Kidney epithelial cell (primary cell): ENCODE measurements around the gene CPLX4. TPM values are rescaled to one million over a fixed set of nuclear protein-coding genes. Genes with fewer than 3 reads are reported as not detected.

ENCODE experiments used
- DNase-seq: peaks from one replicate; pipeline ENCODE4 v3.0.0-alpha.2; 2010; ENCODE audit warnings: low read depth
- H3K27me3 ChIP-seq: 2 replicates; pipeline ENCODE4 v1.6.0; 2011; ENCODE audit warnings: low read length; ENCODE audit not compliant: control insufficient read depth, insufficient read depth
- H3K36me3 ChIP-seq: 2 replicates; pipeline ENCODE4 v1.5.1; 2011; ENCODE audit warnings: low read length; ENCODE audit not compliant: control insufficient read depth, insufficient read depth
- H3K4me3 ChIP-seq: 2 replicates; pipeline ENCODE4 v1.5.1; 2011; ENCODE audit warnings: low read depth, mild to moderate bottlenecking, control low read depth, low read length
- total RNA-seq: library from RNA; depleted of rRNA; stranded (reverse); fragments of >200 nt; gene quantifications from 2 replicates; pipeline ENCODE4 v1.2.3, GENCODE V29; 2015
- TF ChIP-seq, protein P1 (sequence below): IDR thresholded peaks from 2 replicates; pipeline ENCODE4 v1.5.1; 2011; ENCODE audit warnings: mild to moderate bottlenecking, moderate library complexity, low read length, control low read depth, inconsistent platforms; ENCODE audit not compliant: insufficient read depth, poor library complexity, severe bottlenecking

CPLX4 gene
- total RNA-seq, 1 donor from 2014 or later, result not detected

- H3K27me3 ChIP-seq, result no peaks in the 10 kb centered on the region
- H3K4me3 ChIP-seq, result no peak overlapping the region
- DNase-seq, result no peak
- no peaks in the 10 kb centered on the region for H3K36me3 ChIP-seq
- TF ChIP-seq, protein P1, sequence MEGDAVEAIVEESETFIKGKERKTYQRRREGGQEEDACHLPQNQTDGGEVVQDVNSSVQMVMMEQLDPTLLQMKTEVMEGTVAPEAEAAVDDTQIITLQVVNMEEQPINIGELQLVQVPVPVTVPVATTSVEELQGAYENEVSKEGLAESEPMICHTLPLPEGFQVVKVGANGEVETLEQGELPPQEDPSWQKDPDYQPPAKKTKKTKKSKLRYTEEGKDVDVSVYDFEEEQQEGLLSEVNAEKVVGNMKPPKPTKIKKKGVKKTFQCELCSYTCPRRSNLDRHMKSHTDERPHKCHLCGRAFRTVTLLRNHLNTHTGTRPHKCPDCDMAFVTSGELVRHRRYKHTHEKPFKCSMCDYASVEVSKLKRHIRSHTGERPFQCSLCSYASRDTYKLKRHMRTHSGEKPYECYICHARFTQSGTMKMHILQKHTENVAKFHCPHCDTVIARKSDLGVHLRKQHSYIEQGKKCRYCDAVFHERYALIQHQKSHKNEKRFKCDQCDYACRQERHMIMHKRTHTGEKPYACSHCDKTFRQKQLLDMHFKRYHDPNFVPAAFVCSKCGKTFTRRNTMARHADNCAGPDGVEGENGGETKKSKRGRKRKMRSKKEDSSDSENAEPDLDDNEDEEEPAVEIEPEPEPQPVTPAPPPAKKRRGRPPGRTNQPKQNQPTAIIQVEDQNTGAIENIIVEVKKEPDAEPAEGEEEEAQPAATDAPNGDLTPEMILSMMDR, result no peak
These were observed 6.1 kb upstream of the CPLX4 start for GRCh38 chr18:59324623-59324971.

DNA sequence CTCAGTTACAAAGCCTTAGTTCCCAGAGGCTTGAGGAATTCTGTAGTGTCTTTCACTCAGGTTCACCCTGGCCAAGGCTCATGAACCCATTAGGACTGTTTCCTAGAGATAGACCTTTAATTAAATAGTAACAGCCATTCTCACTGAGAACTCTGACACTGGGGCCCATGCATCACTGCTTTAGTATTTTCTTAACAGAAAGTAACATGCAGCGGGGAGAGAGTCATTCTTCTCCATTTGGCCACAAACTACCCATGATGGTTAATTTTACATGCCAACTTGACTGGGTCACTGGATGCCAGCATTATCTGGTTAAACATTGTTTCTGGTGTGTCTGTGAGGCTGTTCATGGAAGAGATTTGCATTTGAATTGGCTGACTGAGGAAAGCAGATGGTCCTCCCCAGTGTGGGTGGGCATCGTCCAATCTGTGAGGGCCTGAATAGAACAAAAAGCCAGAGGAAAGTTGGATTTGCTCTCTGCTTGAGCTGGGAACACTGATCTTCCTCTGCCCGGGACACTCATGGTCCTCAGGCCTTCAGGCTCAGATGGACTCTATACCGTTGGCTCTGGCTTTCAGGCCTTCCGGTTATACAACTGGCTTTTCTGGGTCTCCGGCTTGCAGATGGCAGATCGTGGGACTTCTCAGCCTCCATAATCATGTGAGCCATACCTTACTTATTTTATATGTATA, 5.6 kb upstream of the CPLX4 start:
- TF ChIP-seq, protein P1, result no peak
- H3K4me3 ChIP-seq, result no peak overlapping the region
- H3K27me3 ChIP-seq, result no peaks in the 10 kb centered on the region
- no peaks in the 10 kb centered on the region for H3K36me3 ChIP-seq
- peak; percentile 84 for DNase-seq

DNA sequence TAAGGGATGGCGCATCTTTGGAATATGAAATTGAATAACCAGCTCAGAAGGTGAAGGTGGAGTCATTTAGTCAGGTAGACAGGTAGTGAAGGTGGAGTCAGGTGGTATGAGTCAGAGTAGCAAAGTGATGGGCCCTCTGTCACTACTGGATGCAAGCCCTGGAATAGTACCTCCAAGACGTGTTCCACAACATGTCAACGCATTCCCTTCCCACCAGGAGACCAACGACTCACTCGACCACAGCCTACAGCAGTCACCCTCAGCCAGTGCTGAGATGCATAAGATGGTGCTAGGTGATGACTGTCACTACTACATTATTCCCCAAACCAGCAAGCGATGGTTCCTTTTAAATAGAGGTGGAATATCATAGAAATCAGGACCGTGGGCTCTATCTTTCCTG, 6.8 kb downstream of the CPLX4 start:
- H3K4me3 ChIP-seq, result no peak overlapping the region
- TF ChIP-seq, protein P1, result no peak
- no peak for DNase-seq
- peaks cover 2% of the 10 kb centered on the region for H3K27me3 ChIP-seq
- H3K36me3 ChIP-seq, result no peaks in the 10 kb centered on the region

DNA sequence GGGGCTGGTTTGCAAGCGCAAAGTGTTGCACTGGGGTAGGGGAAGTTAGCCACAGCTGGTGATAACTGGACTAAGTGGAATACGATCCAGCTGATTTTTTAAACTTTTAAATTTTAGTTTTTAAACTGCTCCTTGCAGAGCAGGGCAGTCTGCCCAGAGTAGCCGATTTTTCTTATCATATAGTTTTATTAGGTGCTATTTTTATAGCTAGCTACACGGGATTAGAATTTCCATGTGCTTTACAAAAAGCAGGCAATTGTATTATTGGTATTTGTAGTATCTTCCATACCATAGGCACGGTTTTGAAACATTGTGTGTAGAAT, 9.6 kb downstream of the CPLX4 start:
- Histone ChIP-seq H3K4me3 (no peak overlapping the region), H3K36me3 (no peaks in the 10 kb centered on the region), H3K27me3 (peaks cover 5% of the 10 kb centered on the region)
- TF ChIP-seq, protein P1, result no peak
- no peak for DNase-seq

DNA sequence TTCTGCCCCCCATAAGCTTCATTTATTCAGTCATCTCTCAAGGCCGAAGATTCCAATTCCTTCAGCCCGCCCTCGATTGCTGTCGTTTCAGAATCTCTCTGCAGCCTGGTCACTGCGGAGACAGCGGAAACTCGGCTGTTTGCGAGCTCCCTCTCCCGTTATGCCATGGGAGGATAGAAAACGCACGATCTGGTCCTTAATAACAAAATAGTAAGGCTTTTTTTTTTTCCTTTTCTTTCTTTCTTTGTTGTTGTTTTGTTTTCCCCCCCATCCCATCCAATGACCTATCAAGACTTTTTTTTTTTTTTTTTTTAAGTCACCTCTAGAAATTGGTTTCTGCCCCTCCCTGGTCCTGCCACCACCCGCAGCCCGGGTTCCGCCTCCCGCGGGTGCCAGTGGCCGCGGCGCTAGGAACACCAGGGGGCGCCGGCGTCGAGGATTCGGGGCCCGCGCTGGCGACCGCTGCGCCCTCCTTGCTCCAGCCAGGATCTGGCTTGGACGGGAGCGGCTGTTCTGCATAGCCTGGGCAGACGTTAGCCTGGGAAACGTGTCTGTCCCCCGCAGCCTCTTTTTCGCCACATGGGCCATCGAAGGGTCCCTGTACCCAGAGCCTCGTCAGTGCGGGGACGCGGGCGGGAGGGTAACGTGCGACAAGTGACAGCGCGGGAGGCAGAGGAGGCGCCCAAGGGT, 10.1 kb downstream of the CPLX4 start:
- H3K27me3 ChIP-seq, result peaks cover 5% of the 10 kb centered on the region
- H3K36me3 ChIP-seq, result no peaks in the 10 kb centered on the region
- no peak for DNase-seq
- no peak overlapping the region for H3K4me3 ChIP-seq
- TF ChIP-seq, protein P1, result peak; percentile 62

GRCh38 chr18:59306640-59307039, 11.8 kb downstream of the CPLX4 start:
- no peak for DNase-seq
- no peaks in the 10 kb centered on the region for H3K36me3 ChIP-seq
- H3K27me3 ChIP-seq, result peaks cover 5% of the 10 kb centered on the region
- TF ChIP-seq, protein P1, result no peak
- no peak overlapping the region for H3K4me3 ChIP-seq
